H1 (cell line): Measurements from ENCODE around the gene AAGAB.

Experiments used
- CBX5 ChIP-seq: fragments of 300-800, 300-1000 bp; sonication (generic); IDR thresholded peaks from 2 replicates; pipeline ENCODE4 v1.7.1; 2016; ENCODE audit warnings: antibody characterized with exemption, low read length, low read depth
- CEBPB ChIP-seq: IDR thresholded peaks from 2 replicates; pipeline ENCODE4 v1.6.1; 2012; ENCODE audit warnings: low read depth, low read length
- CHD2 ChIP-seq: IDR thresholded peaks from 2 replicates; pipeline ENCODE4 v1.6.1; 2012; ENCODE audit warnings: low read length, improper control_type of control experiment
- JUN ChIP-seq: IDR thresholded peaks from 2 replicates; pipeline ENCODE4 v1.6.1; 2011; ENCODE audit warnings: low read depth, mild to moderate bottlenecking, improper control_type of control experiment, low read length
- POLR2A ChIP-seq, 2 experiments: IDR thresholded peaks; 1 replicate in 1 of 2; 2 replicates in 1 of 2; pipeline ENCODE4 v1.6.1; 2011; ENCODE audit warnings: low read depth in 2 of 2, low read length in 2 of 2, mild to moderate bottlenecking in 2 of 2; ENCODE audit errors: control extremely low read depth in 1 of 2
- SP4 ChIP-seq: IDR thresholded peaks from 2 replicates; pipeline ENCODE4 v1.6.1; 2012; ENCODE audit warnings: low read length, inconsistent platforms
- TF ChIP-seq, protein P1 (sequence below), 3 experiments: IDR thresholded peaks; 1 replicate in 2 of 3; 2 replicates in 1 of 3; pipeline versions ENCODE4 v1.5.1 to v1.6.1; 2011; ENCODE audit warnings: low read length in 3 of 3, mild to moderate bottlenecking in 3 of 3, inconsistent platforms in 2 of 3, low read depth in 1 of 3, moderate library complexity in 1 of 3; ENCODE audit not compliant: insufficient read depth in 1 of 3; ENCODE audit errors: control extremely low read depth in 1 of 3
- TF ChIP-seq, protein P2 (sequence below): IDR thresholded peaks from 2 replicates; pipeline ENCODE4 v1.6.1; 2011; ENCODE audit warnings: low read length, improper control_type of control experiment

DNA sequence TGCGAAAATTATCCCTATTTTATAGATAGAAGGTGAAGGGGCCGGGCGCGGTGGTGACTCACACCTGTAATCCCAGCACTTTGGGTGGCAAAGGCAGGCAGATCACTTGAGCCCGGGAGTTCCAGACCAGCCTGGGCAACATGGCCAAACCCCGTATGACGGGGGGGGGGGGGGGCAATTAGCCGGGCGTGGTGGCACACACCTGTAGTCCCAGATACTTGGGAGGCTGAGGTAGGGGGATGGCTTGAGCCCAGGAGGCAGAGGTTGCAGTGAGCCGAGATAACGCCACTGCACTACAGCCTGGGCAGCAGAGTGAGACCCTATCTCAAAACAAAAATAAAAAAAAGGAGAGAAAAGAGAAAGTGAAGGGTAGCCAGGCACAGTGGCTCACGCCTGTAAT is 1.4 kb downstream of the AAGAB start:
- TF ChIP-seq POLR2A (IDR thresholded peaks at IDR 0.05; ENCODE audit: control extremely low read depth in 1 of 2, low read depth in 2 of 2, low read length in 2 of 2) (no peak), SP4 (no peak), CBX5 (no peak), JUN (no peak), CEBPB (no peak), CHD2 (no peak)
- TF ChIP-seq, protein P1, sequence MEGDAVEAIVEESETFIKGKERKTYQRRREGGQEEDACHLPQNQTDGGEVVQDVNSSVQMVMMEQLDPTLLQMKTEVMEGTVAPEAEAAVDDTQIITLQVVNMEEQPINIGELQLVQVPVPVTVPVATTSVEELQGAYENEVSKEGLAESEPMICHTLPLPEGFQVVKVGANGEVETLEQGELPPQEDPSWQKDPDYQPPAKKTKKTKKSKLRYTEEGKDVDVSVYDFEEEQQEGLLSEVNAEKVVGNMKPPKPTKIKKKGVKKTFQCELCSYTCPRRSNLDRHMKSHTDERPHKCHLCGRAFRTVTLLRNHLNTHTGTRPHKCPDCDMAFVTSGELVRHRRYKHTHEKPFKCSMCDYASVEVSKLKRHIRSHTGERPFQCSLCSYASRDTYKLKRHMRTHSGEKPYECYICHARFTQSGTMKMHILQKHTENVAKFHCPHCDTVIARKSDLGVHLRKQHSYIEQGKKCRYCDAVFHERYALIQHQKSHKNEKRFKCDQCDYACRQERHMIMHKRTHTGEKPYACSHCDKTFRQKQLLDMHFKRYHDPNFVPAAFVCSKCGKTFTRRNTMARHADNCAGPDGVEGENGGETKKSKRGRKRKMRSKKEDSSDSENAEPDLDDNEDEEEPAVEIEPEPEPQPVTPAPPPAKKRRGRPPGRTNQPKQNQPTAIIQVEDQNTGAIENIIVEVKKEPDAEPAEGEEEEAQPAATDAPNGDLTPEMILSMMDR (IDR thresholded peaks at IDR 0.05; ENCODE audit: control extremely low read depth in 1 of 3, insufficient read depth in 1 of 3, low read depth in 1 of 3, low read length in 3 of 3), result no peak
- TF ChIP-seq, protein P2, sequence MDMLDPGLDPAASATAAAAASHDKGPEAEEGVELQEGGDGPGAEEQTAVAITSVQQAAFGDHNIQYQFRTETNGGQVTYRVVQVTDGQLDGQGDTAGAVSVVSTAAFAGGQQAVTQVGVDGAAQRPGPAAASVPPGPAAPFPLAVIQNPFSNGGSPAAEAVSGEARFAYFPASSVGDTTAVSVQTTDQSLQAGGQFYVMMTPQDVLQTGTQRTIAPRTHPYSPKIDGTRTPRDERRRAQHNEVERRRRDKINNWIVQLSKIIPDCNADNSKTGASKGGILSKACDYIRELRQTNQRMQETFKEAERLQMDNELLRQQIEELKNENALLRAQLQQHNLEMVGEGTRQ, result no peak
